K562 (cell line): ENCODE results near the gene ATP6V0E1. TPM values are rescaled to one million over a fixed set of nuclear protein-coding genes. Genes with fewer than 3 reads are reported as not detected.

Source experiments
- CREB5 ChIP-seq: fragments of 250-450 bp; sonication (Bioruptor Pico); IDR thresholded peaks from 2 replicates; pipeline ENCODE4 v1.5.0; 2020; ENCODE audit warnings: mild to moderate bottlenecking
- GTF2F1 ChIP-seq: IDR thresholded peaks from 2 replicates; pipeline ENCODE4 v1.6.1; 2011; ENCODE audit warnings: low read depth, low read length, improper control_type of control experiment
- MAX ChIP-seq: sonication (generic); formaldehyde crosslinking; IDR thresholded peaks from 2 replicates; pipeline ENCODE4 v1.9.0; 2022; ENCODE audit warnings: mild to moderate bottlenecking, missing genetic modification reagents
- NCOA1 ChIP-seq: fragments of 450-650 bp; IDR thresholded peaks from 2 replicates; pipeline ENCODE4 v1.6.1; 2016; ENCODE audit warnings: low read depth
- NR2F6 ChIP-seq: fragments of 450-650 bp; formaldehyde crosslinking; IDR thresholded peaks from 2 replicates; pipeline ENCODE4 v1.4.0; 2020; ENCODE audit warnings: mild to moderate bottlenecking
- RCOR1 ChIP-seq, 2 experiments: IDR thresholded peaks; 2 replicates each; pipeline ENCODE4 v1.6.1; 2012; ENCODE audit warnings: low read depth in 2 of 2, low read length in 2 of 2, borderline replicate concordance in 1 of 2, improper control_type of control experiment in 1 of 2
- RERE ChIP-seq: sonication (generic); formaldehyde crosslinking; IDR thresholded peaks from 2 replicates; pipeline ENCODE4 v1.8.0; 2023; ENCODE audit warnings: missing genetic modification reagents, mild to moderate bottlenecking, borderline replicate concordance
- RHOXF2B ChIP-seq: fragments of 250-450 bp; sonication (Bioruptor Pico); conservative IDR thresholded peaks from 2 replicates; pipeline ENCODE4 v1.5.1; 2021
- STAT5A ChIP-seq: IDR thresholded peaks from 2 replicates; pipeline ENCODE4 v1.6.1; 2012; ENCODE audit warnings: low read length, inconsistent platforms, borderline replicate concordance
- TAL1 ChIP-seq: fragments of 450-650 bp; IDR thresholded peaks from 2 replicates; pipeline ENCODE4 v1.6.1; 2016; ENCODE audit warnings: mild to moderate bottlenecking
- THAP7 ChIP-seq: fragments of 250-450 bp; sonication (Bioruptor Pico); IDR thresholded peaks from 2 replicates; pipeline ENCODE4 v1.5.0; 2021
- TRIM25 ChIP-seq: fragments of 450-650 bp; IDR thresholded peaks from 2 replicates; pipeline ENCODE4 v1.7.0; 2016; ENCODE audit warnings: borderline replicate concordance
- ZBTB2 ChIP-seq: fragments of 450-650 bp; IDR thresholded peaks from 2 replicates; pipeline ENCODE4 v1.6.1; 2016; ENCODE audit warnings: antibody characterized with exemption
- ZNF280B ChIP-seq: fragments of 250-450 bp; sonication (Bioruptor Pico); IDR thresholded peaks from 2 replicates; pipeline ENCODE4 v1.5.1; 2021; ENCODE audit warnings: mild to moderate bottlenecking
- ZNF778 ChIP-seq: fragments of 450-650 bp; formaldehyde crosslinking; IDR thresholded peaks from 2 replicates; pipeline ENCODE4 v1.4.0; 2020; ENCODE audit warnings: mild to moderate bottlenecking, moderate library complexity
- polyA plus RNA-seq, 8 experiments: library from polyadenylated mRNA; depleted of rRNA in 4 of 8; stranded (reverse) in 5 of 8; unstranded in 3 of 8; fragments of >200 nt; fragmentation: Nextera tagmentation in 2 of 8; fragmentation: Illumina TruSeq in 1 of 8; extraction: Ambion mirVana in 2 of 8; extraction: Trizol in 1 of 8; gene quantifications; 2 replicates each; pipeline versions ENCODE4 v1.2.1 to v1.2.3, GENCODE V29; 2011 to 2014; ENCODE audit warnings: inconsistent platforms in 1 of 8, missing spikeins in 1 of 8
- total RNA-seq, 7 experiments: library from RNA; depleted of rRNA in 6 of 7; stranded (reverse); fragments of >200 nt in 6 of 7; fragmentation: Illumina TruSeq in 2 of 7; extraction: Trizol in 2 of 7; gene quantifications; 2 replicates each; pipeline versions ENCODE4 v1.2.1 to v1.2.3, GENCODE V29; 2011 to 2021; ENCODE audit warnings: low replicate concordance in 1 of 7

The ATP6V0E1 gene
- total and polyA plus RNA-seq, 9 of the 15 experiments (the other 6 are each of a cell fraction or from before 2014, with no cell fraction given) = 63.8 to 395 (median 112) TPM

- TF ChIP-seq ZBTB2 (no peak), THAP7 (CRISPR knock-in tag) (no peak), GTF2F1 (no peak), RCOR1 (IDR thresholded peaks at IDR 0.05; ENCODE audit: borderline replicate concordance in 1 of 2, low read depth in 2 of 2, low read length in 2 of 2) (peak in 1 of 2 experiments; percentile 98; a peak in 2 of 4 replicates), TAL1 (peak; percentile 79), CREB5 (CRISPR knock-in tag) (no peak), RHOXF2B (CRISPR knock-in tag) (no peak), ZNF778 (no peak), NR2F6 (CRISPR knock-in tag) (no peak), STAT5A (peak; percentile 67; the same call in 1 of the 2 replicates), RERE (CRISPR knock-in tag) (no peak), MAX (no peak), NCOA1 (no peak), TRIM25 (no peak), ZNF280B (CRISPR knock-in tag) (no peak)
Measured at GRCh38 chr5:172971482-172971881, 12.1 kb upstream of the ATP6V0E1 start (continued).
